Measurements from ENCODE around the gene HSF5.

Gene HSF5

DNA sequence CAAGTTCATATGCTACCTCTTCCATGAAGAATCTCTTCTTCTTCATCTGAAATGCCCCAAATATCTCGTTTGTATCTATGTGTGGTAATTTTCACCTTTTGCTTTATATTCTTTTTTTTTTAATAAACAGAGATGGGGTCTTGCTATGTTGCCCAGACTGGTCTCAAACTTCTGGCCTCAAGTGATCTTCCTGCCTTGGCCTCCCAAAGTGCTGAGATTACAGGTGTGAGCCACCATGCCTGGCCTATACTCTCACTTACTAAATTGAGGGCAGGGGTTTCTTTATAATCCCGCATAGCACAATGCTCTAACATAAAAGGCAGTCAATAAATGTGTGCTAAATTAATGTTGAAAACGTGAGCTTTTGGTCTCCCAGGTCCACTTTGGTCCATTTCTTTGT, 101.5 kb downstream of the HSF5 start:
- DNase-seq (ENCODE audit: low read depth in 3 of 3): no peak

DNA sequence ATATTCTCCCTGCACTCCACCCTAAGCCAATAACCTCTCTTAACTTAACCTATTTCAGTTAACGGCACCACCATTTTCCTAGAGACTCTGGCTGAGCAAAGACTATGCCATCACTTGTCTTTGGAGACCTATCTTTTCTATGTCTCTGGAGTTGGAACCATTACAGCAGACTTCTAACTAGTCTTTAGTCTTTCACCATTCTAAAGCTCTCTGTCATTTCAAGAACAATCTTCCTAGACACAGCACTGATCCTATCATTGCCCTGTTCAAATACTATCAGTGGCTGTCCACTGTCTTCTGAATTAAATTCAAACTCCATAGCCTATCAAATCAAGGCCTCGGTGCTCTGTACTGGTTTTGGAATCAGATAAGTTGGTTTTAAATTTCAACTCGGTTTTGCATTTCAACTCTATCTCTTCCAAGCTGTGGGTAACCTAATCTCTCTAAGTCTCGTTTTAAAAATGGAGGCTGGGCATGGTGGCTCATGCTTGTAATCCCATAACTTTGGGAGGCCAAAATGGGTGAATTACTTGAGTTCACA, 102.8 kb downstream of the HSF5 start:
- no peak for DNase-seq (ENCODE audit: low read depth in 3 of 3)

DNA sequence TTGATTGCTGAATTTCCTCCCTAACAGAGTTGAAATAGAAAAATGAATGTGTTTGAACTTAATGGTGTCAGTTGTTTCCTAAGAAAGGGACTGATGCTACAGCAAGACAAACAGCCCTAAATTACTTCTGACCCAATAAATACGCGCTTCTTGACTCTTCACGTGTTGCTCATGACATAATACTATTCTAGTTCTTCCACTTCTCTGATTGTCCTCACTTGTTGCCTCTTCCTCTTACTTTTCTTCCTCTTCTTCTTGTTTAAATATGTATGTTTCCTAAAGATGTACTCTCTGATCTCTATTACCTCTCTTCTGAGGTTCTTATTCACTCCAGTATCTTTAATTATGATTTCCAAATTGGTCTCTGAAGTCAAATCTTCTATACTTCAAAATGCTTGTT, 103.3 kb downstream of the HSF5 start:
- no peak for DNase-seq (ENCODE audit: low read depth in 3 of 3)

DNA sequence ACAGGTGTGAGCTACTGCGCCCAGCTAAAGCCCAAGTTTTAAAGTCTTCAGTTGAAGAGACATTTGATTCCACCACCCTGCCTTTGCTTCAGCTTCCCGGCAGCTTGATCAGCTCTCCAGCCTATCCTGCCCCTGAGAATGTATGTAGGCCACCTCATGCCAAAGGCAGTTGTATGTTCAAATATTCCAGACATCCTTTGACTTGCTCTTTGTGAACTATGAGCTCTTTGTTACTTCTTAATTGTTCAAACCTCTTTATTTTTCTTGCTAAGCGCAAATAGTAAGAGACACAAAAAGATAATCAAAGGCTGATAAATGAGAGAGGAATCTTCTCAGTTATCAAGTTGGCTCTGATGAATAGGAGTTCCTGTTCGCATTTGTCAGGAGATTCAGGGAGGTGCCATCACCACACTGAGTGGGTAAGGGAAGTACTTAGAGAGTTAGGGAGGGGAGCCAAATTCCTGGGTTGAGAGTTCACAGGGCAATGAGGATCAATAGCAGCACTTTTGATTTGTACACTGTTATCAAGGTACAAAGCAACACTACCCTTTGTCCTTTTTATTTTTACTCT, 104.2 kb downstream of the HSF5 start:
- no peak for DNase-seq (ENCODE audit: low read depth in 3 of 3)

DNA sequence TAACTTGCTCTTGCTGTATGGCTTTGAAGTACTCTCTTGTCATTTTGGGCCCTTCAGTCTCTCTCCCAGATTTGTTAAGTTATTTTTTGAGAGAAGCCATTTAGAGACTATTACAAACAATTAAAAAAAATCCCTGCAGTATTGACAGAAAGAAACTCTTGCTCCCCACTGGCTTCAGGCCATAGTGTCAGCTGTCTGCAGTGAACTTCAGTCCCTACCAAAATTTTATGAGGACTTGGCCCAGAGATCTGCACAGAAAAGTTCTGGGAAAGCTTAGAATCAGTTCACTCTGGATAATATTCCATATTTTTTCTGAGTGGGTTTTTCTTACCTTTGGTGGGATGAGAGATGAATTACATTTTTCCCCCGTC, 105.4 kb downstream of the HSF5 start:
- DNase-seq (ENCODE audit: low read depth in 3 of 3): no peak

DNA sequence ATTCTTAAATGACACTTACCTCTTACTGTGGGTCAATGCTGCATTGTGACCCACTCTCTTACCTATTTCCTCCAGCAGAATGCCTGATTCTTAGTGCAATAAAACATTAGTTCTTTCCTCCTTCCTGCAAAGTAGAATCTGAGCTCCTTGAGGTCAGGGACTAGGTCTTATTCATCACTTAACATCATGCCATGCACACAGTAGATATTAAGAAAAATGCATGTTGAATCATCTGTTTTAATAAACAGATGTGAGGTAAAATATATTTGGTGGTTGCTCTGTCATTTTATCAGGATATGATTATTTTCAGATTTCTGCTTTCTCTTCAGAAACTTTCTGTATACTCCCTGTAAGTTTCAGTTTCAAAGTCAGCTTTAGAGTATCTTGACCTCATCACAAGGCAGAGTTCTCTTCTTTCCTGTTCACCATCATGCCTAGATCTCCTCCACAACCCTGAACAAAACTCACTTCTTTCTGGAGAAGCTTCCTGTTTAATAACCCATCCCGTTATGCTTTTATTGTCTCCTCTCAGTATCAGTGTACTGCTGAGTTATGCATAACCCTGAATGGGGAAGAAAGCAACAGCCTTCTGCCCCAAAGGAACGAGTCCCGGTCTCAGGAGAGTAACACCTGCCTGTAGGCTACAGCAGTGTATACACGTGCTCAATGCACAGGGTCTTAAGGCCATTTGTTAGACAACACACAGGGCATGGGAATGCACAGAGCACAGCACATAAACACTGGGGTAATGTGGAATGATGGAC, 105.9 kb downstream of the HSF5 start:
- no peak for DNase-seq (ENCODE audit: low read depth in 3 of 3)

DNA sequence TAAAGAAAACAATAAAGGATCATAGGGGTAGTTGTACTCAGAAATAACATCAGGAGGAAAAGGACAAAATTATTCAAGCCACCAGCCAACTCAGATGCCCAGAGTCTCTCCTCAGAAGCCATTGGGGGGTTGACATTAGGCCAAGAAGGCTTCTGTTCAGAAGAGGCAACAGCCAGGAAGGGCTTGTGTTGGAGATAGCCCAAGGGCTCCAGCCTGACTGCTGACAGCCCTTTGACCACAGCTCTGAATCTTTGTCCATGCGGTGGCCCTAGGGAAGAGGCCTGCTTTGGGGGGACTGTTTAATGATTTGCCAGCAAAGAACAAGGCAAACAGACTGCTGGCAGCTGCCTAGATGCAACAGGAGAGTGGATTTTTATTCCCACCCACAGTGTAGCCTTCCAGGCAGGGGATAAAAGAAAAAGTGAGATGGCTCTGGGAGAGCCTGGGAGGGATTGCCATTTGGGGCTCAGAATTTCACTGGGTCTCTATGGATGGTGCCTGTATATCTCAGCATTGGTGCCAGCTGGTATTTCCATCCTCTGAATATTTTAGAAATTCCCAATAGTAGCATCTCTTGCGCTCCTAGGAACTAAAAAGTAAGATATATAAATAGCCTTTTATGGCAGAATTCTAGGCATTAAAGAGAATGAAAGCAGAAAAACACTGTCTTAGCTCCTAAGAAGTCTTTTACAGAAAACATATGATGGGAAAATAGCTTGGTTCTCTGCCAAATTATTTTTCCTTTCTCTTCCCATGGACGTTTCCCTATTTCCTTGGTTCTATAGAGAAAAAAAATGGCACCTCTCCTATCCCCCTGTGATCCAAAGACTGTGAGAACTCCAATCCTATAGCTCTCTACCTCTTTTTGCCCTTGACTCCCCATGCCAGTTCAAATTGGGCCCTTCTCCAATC, 106.8 kb downstream of the HSF5 start:
- DNase-seq (ENCODE audit: low read depth in 3 of 3): no peak

DNA sequence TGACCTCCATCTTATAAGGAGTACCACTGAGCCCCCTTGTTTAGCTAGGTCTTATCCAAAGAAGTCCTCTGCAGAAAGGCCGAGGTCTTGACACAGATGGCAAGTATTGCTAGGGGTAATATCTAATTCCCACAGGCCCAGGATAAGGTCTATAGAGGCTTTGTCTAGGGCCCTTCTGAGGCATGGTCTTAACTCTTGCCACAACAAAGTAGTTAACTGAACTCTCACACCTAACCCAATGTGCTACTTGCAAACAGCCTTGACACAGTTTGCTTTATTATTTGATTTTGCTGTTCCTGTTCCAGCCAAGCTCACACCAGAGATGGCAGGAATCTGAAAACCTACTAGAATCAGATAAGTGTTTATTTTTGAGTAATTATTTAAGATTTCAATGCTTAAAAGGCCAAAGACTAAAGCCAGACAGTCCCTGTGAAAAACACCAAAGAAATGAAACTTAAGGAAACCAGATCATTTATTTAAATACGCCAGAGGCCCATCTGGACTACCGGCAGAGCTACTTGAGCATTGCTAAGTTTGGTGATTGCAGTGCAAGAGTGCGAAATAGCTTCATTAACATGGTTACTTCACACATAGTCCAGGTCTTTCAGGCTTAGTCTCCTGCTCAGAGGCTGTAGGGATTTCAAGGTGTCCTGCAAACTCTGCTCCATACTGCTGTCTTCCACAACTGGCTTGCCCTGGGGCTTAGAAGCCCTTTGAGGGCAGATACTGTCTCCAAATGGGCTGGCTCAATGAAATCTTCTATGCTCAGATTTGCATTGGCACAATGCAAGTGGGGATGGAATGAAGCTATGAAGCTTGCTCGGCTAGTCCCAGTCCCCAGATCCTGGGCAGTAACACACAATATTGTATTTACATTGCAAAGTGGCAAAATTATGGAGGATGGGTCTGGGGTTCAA, 107.7 kb downstream of the HSF5 start:
- no peak for DNase-seq (ENCODE audit: low read depth in 3 of 3)

DNA sequence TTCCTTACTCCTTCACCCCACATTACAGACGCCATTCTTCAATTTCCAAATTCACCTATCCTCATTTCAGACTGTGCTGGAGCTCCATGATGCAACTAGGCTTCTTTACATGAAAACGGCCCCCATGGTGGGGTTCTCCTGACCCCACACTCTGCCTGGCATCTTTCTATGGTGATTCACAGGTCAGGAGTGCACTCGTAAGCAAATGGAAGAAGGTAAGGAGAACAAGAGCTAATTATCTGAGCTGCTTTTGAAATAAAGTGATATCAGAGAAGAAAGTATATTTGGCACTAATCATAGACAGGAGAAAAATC, 108.7 kb downstream of the HSF5 start:
- DNase-seq (ENCODE audit: low read depth in 3 of 3): no peak

DNA sequence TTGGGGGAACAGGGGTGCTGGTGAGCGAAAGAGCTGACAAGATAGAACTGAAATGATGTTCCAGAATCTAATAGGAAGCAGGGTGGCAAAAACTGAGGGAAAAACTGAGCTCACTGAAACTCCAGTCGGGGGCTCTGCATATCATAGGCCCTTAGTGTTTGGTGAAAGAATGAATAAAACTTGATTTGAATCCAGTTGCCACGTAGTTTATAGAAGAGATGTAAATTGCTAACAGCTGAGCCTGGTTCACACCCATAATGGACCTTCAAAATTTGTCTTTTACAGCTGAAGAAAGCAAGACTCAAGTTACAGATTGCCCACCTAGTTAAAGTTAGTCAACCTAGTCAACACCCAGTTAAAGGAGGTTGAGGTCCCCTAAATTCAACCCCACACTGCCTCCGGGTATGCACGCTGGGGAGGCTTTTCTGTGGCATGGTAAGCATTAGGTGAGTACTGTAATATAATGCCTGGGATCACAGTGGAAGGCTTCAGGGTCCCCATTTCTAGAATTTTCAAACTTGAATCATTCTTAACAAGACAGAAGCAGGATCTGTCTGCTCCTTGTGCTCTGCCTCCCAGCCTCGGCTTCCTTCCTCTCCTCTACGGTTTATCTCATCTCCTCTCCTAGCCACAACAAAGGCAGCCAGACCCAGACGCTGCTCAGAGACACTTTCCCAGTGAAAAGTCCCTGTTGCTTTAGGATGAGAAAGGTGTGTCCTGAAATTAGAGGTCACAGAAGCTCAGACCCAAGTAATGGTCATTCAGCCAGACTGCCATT, 109.3 kb downstream of the HSF5 start:
- no peak for DNase-seq (ENCODE audit: low read depth in 3 of 3)

DNA sequence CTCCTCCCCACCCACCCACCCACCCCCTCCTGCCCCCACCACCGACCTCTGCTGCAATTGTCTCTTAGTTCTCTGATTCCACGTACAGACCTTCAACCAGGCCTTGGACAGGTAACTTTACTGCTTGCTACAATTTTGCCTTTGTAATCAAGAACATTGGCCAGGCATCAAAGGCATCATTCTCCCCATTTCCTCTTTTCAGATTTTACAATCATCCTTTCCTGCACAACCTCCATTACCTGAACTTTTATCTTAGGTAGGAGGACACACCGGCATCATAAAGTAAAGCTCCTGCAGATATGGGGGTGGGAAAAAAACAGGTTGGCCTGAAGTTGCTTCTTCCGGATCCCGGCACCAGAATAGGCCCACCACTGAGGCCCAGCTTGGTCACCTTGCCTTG, 110.5 kb downstream of the HSF5 start:
- no peak for DNase-seq (ENCODE audit: low read depth in 3 of 3)

DNA sequence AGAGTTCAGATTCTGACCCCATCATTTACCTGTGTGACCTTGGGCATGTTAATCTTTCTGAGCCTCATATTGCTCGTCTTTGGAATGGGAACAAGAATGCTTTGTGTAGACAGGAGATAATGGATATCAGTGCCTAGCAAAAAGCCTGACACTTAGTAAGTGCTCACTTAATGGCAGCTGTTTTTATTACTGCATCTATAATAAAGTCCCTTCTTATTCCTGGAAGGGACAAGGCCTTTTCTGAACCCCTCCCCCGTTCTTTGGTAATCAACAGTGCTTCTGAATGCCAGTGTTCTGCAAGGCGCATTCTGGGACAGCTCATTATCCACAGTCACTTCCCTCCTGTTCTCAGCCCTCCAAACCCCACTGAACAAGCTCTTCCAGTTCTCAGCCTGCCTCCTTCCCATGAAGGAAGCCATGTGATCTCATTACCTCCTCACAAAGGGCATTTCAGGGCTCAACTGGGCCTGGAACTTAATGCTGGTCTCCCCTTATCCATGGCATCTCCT, 111.1 kb downstream of the HSF5 start:
- DNase-seq (ENCODE audit: low read depth in 3 of 3): no peak

DNA sequence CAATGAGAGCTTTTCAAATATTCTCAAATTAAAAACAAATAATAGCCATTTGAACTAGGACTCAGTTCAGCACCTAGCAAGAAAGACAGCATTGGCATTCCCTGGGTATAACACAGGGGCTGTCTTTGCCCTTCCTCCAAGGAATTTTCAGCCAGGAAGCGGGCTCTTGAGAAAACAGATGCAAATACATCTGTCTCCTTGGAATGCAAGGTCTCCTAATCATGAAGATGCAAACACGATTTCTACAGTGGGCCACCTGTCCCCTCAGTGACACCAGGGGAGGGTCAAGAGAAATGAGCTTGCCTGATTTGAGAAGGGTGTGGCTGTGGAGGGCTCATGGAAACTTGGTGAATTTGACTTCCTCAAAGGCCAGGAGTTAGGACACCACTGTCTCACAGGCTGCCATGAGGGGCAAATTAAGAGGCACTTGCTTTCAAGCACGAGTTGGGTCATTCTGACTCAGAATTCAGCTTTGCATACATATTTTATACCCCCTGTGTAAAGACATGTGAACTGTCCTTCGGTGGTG, 111.7 kb downstream of the HSF5 start:
- DNase-seq (ENCODE audit: low read depth in 3 of 3): no peak

DNA sequence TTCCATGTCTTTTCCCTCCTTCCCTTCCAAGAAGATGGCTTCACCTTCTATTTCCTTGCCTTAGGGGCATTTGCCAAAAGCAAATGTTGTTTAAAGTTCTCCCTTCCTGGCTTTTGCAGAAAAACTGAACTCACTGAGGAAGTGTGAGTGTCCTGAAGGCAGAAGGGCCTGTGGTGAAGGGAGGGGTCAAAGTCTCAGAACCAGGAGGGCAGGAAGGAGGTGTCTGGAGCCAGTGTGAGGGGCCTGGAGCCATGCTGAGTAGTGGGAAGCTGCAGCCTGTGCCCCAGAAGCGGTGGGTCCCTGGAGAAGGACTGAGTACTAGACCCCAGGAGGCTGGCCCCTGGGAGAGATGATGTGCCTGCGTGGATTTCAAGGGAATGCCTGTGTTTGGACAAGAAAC, 112.4 kb downstream of the HSF5 start:
- no peak for DNase-seq (ENCODE audit: low read depth in 3 of 3)

DNA sequence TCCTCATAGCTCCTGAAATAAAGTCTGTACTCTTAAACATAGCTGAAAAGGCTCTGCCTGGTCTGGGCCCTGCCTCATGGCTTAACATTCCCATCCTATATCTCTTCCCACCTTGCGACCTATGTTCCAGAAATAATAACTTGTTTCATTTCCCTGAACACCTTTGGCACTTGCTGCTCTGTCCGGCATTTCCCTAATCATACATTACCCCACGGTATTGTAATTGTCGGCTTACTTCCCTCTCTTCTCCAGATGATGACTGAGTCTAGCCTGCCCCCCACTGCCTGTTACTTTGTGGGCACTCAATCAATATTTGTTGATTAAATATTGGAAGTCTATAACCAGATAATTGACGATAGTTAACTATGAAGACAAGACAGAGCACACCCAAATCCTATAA, 113.0 kb downstream of the HSF5 start:
- DNase-seq (ENCODE audit: low read depth in 3 of 3): no peak

DNA sequence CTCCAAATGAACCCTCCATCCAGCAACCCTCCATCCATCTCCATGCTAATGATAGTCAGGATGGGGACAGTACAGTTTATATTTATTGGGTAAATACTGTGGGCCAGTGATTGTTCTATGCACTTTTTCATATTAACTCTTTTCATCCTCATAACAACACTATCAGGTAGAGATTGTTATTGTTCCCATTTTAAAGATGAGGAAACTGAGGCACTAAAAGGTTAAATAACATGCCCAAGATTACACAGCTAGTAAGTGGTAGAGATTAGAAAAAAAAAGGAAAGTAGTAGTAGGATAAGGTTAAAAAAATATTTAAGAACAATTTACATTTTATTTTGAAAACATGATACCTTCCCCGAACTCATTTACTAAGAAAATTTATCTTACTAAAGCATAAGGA, 114.3 kb downstream of the HSF5 start:
- DNase-seq (ENCODE audit: low read depth in 3 of 3): no peak

DNA sequence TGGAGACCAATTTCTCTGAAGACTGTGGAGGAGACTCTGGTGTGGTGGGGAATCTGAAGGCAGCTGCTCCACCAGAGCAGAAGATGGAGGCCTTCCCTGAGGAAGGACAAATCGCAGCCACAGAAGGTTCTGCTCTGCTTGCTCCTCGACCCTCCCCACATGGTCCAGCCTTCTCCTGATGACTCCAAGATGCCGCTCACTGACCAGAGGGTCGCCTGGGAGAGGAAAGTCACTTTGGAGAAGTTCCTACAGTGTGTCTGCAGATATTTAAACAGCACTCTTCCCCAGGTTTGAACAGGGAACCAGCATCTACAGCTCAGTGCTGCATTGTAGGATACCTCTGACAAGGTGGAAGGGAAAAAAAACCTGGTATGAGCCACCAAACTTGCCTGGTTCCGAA, 115.2 kb downstream of the HSF5 start:
- no peak for DNase-seq (ENCODE audit: low read depth in 3 of 3)

DNA sequence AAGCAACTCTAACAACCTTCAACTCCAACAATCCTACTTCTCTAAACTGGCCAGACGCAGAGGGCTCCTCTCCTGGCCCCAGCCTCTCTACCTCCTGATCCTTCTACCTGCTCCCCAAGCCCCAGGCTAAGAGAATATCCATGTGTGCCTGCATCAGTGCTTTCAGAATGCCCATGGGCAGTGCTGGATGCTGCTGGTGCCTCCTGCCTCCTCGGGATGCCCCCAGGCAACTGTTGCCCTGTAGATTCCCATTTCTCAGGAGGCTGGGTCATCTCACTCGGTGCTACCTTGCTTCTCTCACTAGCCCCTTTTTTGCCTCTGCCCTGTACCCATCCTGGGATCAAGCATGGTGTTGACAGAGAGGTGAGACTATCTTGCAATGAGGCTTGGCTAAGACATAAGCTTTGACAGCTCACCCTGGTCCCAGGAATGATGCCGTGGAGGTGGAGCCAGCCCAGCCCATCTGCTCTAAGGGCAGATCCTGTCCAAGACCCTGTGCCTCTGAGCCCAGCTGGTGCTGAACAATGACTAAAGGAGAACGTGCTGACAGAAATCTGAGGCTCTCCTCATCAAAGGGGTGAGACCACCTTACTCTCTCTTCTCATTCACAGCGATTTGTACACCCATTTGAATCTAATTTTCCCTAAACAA, 116.8 kb downstream of the HSF5 start:
- no peak for DNase-seq (ENCODE audit: low read depth in 3 of 3)

DNA sequence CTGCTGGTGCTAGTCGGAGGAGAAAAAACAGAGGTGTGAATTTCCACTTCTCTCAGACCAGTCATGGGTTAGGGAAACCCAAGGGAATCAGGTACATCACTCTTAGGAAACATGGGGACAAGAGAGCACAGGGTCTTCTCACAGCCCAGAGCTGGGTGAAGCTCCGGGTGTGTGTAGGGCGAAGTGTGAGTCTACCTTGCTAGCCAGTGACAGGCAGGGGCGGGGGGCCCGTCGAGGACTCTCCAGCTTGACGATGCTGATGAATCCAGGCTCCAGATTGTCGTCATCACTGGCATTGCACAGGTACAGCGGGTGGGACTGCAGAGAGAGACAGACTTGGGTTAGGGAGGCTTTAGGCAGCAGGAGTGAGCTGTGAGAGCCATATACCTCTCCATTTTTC, 117.5 kb downstream of the HSF5 start:
- DNase-seq (ENCODE audit: low read depth in 3 of 3): no peak

DNA sequence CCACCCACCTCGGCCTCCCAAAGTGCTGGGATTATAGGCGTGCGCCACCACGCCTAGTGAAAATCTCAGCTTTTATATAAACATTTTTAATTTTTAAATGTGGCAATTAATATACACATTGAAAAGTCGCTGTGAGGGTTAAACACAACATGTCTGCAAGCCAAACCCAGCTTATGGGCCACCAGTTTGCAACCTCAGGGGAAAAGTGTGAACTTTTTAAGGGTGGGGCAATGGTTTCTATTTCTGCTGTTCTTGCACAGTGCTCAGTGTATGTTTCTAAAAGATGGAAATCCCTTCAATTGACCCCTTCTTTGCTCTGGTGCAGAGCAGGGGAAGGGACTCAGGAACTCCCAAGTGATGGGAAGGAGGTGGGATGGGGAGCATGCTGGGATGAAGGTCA, 117.9 kb downstream of the HSF5 start:
- DNase-seq (ENCODE audit: low read depth in 3 of 3): no peak

All from stimulated activated CD4-positive, alpha-beta T cell treated with anti-CD3 and anti-CD28 coated beads, TNF-alpha, amount 100 ng/mL, for 48 hours (primary cell).